Measurements from ENCODE around the gene AATK.
"Not testable (repeated sequence)": the region's sequence is repeated elsewhere in the genome, so short reads cannot be mapped to it uniquely, and the experiment has no call there.

DNA sequence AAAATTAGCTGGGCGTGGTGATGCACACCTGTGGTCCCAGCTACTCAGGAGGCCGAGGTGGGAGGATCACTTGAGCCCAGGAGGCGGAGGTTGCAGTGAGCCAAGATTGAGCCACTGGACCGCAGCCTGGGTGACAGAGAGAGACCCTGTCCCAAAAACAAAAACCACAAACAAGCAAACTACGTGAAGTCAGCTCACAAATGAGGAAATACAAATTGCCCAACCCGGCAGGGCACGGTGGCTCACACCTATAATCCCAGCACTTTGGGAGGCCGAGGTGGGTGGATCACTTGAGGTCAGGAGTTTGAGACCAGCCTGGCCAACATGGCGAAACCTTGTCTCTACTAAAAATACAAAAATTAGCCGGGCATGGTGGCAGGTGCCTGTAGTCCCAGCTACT is 19.8 kb downstream of the AATK start:
- not testable (repeated sequence) for TF ChIP-seq CTCF (conservative IDR thresholded peaks at IDR 0.05); ZFX (IDR thresholded peaks at IDR 0.05)

Measured in C4-2B (cell line).